ENCODE results near the gene KIAA1328. TPM values are rescaled to one million over a fixed set of nuclear protein-coding genes. Genes with fewer than 3 reads are reported as not detected.

Gene KIAA1328
- total RNA-seq, 2 donors from 2014 or later = 14.4 to 22.7 TPM

DNA sequence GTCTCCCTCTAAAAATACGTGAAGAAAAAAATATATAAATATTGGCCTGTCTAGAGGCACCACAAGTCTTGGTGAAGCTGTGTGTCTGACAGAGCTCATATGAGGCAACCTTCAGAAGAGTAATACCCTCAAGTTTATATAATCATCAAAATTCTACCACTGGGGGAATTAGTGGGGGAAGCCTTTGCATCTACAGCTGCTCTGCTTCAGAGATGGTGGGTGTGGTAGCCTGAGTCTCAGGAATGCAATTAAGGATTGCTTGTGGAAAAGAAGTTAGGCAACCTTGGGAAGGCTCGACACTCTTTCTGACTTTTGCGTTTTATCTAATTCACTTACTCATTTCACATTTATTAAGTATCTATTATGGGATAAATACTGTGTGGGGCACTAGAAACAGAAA lies 17.5 kb upstream of the KIAA1328 start:
- TF ChIP-seq CTCF (IDR thresholded peaks at IDR 0.05) = no peak
- ATAC-seq (ENCODE audit: insufficient number of reproducible peaks, low FRiP score, low read depth) (no peak), DNase-seq (ENCODE audit: low spot score) (no peak)
- Histone ChIP-seq H3K27me3 (replicated peaks; ENCODE audit: insufficient read depth) (no peaks in the 10 kb centered on the region), H3K4me3 (no peak overlapping the region), H3K27ac (no peak overlapping the region), H3K36me3 (peaks cover 6% of the 10 kb centered on the region), H3K4me1 (ENCODE audit: control insufficient read depth in 1 of 2, low read depth in 2 of 2) (peaks cover 0 to 7% of the 10 kb centered on the region in 2 donors), H3K9me3 (no peaks in the 10 kb centered on the region)

GRCh38 chr18:36811955-36812354 lies 17.0 kb upstream of the KIAA1328 start:
- no peaks in the 10 kb centered on the region for H3K9me3 ChIP-seq
- no peak for DNase-seq (ENCODE audit: low spot score)
- no peak overlapping the region for H3K4me3 ChIP-seq
- peaks cover 6% of the 10 kb centered on the region for H3K36me3 ChIP-seq
- no peak for TF ChIP-seq CTCF (IDR thresholded peaks at IDR 0.05)
- H3K27me3 ChIP-seq (replicated peaks; ENCODE audit: insufficient read depth) = no peaks in the 10 kb centered on the region
- no peak for ATAC-seq (ENCODE audit: insufficient number of reproducible peaks, low FRiP score, low read depth)
- no peak overlapping the region for H3K27ac ChIP-seq
- peaks cover 0 to 7% of the 10 kb centered on the region in 2 donors for H3K4me1 ChIP-seq (ENCODE audit: control insufficient read depth in 1 of 2, low read depth in 2 of 2)

DNA sequence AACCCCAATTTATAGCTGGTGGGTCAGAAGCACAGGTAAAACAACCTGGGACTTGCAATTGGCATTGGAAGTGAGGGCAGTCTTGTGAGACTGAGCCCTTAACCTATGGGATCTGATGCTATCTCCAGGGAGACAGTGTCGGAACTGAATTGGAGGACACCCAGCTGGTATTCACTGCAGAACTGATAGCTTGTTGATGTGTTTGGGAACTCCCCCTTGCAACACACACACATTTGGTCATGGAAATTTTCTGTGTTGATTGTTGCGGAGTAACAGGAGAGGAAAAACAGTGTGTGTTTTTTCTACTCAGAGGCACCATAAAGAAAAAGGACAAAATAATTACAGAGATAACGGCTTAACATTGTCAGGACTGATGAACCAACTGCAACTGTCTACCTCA lies 16.2 kb upstream of the KIAA1328 start:
- H3K4me1 ChIP-seq (ENCODE audit: control insufficient read depth in 1 of 2, low read depth in 2 of 2) = peaks cover 0 to 7% of the 10 kb centered on the region in 2 donors
- no peak overlapping the region for H3K27ac ChIP-seq
- no peaks in the 10 kb centered on the region for H3K27me3 ChIP-seq (replicated peaks; ENCODE audit: insufficient read depth)
- ATAC-seq (ENCODE audit: insufficient number of reproducible peaks, low FRiP score, low read depth) = no peak
- H3K4me3 ChIP-seq = no peak overlapping the region
- no peaks in the 10 kb centered on the region for H3K9me3 ChIP-seq
- DNase-seq (ENCODE audit: low spot score) = no peak
- no peak for TF ChIP-seq CTCF (IDR thresholded peaks at IDR 0.05)
- H3K36me3 ChIP-seq = peaks cover 9% of the 10 kb centered on the region

- Histone ChIP-seq H3K4me1 (ENCODE audit: control insufficient read depth in 1 of 2, low read depth in 2 of 2) (peaks cover 0 to 7% of the 10 kb centered on the region in 2 donors), H3K4me3 (no peak overlapping the region), H3K9me3 (no peaks in the 10 kb centered on the region), H3K36me3 (peaks cover 14% of the 10 kb centered on the region), H3K27ac (no peak overlapping the region), H3K27me3 (replicated peaks; ENCODE audit: insufficient read depth) (no peaks in the 10 kb centered on the region)
- TF ChIP-seq CTCF (IDR thresholded peaks at IDR 0.05) = no peak
- ATAC-seq (ENCODE audit: insufficient number of reproducible peaks, low FRiP score, low read depth) (no peak), DNase-seq (ENCODE audit: low spot score) (no peak)
Measured at GRCh38 chr18:36813101-36813775, 15.7 kb upstream of the KIAA1328 start.

DNA sequence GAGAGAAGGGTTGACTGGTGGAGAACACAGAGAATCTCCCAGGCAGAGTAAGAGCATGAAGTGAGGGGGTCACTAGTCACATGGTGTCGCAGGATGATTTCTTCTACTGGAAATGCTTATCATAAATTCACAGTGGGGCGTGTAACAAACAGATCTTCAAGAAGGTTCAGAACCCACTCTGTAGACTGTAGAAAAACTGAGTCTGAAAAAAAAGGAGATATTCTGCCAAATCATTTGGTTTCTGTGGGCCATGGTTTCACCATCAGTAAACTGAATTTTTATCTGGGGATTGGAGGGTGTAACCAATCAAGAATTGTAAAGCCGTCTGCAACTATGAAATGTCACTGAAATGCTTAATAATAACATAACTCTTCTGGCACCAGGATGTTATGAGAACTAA lies 15.1 kb upstream of the KIAA1328 start:
- Histone ChIP-seq H3K4me1 (ENCODE audit: control insufficient read depth in 1 of 2, low read depth in 2 of 2) (peaks cover 0 to 7% of the 10 kb centered on the region in 2 donors), H3K36me3 (peaks cover 16% of the 10 kb centered on the region), H3K4me3 (no peak overlapping the region), H3K9me3 (no peaks in the 10 kb centered on the region), H3K27ac (no peak overlapping the region), H3K27me3 (replicated peaks; ENCODE audit: insufficient read depth) (no peaks in the 10 kb centered on the region)
- DNase-seq (ENCODE audit: low spot score) (no peak), ATAC-seq (ENCODE audit: insufficient number of reproducible peaks, low FRiP score, low read depth) (no peak)
- TF ChIP-seq CTCF (IDR thresholded peaks at IDR 0.05) = no peak
